NCI-H226 (cell line): ENCODE data around the gene CTDSP2.
"Not testable (repeated sequence)": the region's sequence is repeated elsewhere in the genome, so short reads cannot be mapped to it uniquely, and the experiment has no call there.

ENCODE experiments used
- DNase-seq: peaks from one replicate; pipeline ENCODE4 v3.0.0-alpha.2; 2015

The CTDSP2 gene

GRCh38 chr12:57881035-57881434, 34.5 kb upstream of the CTDSP2 start:
- peak; percentile 37 for DNase-seq

- DNase-seq, result no peak
Observed at GRCh38 chr12:57877876-57878275, 31.3 kb upstream of the CTDSP2 start.

GRCh38 chr12:57875753-57876547, 29.4 kb upstream of the CTDSP2 start:
- DNase-seq, result no peak

GRCh38 chr12:57874166-57875108, 27.9 kb upstream of the CTDSP2 start:
- no peak for DNase-seq

GRCh38 chr12:57872362-57872761, 25.8 kb upstream of the CTDSP2 start:
- DNase-seq, result no peak

GRCh38 chr12:57869927-57870318, 23.4 kb upstream of the CTDSP2 start:
- DNase-seq, result no peak

- no peak for DNase-seq
Observed at GRCh38 chr12:57869298-57869926, 22.9 kb upstream of the CTDSP2 start.

- DNase-seq, result no peak
Observed at GRCh38 chr12:57868851-57869268, 22.3 kb upstream of the CTDSP2 start.

- DNase-seq, result no peak
Observed at GRCh38 chr12:57868221-57868620, 21.7 kb upstream of the CTDSP2 start.

GRCh38 chr12:57866308-57867019, 19.9 kb upstream of the CTDSP2 start:
- no peak for DNase-seq

GRCh38 chr12:57865084-57865751, 18.7 kb upstream of the CTDSP2 start:
- peak; percentile 87 for DNase-seq

- DNase-seq, result no peak
Observed at GRCh38 chr12:57864442-57865083, 18.0 kb upstream of the CTDSP2 start.

- no peak for DNase-seq
Observed at GRCh38 chr12:57863676-57864075, 17.1 kb upstream of the CTDSP2 start.

GRCh38 chr12:57861967-57862366, 15.4 kb upstream of the CTDSP2 start:
- DNase-seq, result no peak

GRCh38 chr12:57860883-57861282, 14.4 kb upstream of the CTDSP2 start:
- not testable (repeated sequence) for DNase-seq

- no peak for DNase-seq
Observed at GRCh38 chr12:57859121-57859520, 12.6 kb upstream of the CTDSP2 start.

GRCh38 chr12:57858123-57858522, 11.6 kb upstream of the CTDSP2 start:
- DNase-seq, result not testable (repeated sequence)

- no peak for DNase-seq
Observed at GRCh38 chr12:57854965-57855364, 8.4 kb upstream of the CTDSP2 start.

- DNase-seq, result no peak
Observed at GRCh38 chr12:57853864-57854556, 7.5 kb upstream of the CTDSP2 start.

- DNase-seq, result no peak
Observed at GRCh38 chr12:57852620-57853500, 6.3 kb upstream of the CTDSP2 start.
